SK-N-SH (cell line): Measurements from ENCODE around the gene RORB. TPM values are rescaled to one million over a fixed set of nuclear protein-coding genes. Genes with fewer than 3 reads are reported as not detected.

Experiments used
- CTCF ChIA-PET: fragments of 300-600, 350-600 bp; formaldehyde crosslinking; extraction: SDS; loops from one replicate; lab custom pipeline; 2021; lab: Yijun Ruan, JAX
- POLR2A ChIA-PET: fragments of 350-600 bp; sonication (Branson Sonifier 250); formaldehyde crosslinking; extraction: SDS; loops from one replicate; lab custom pipeline; 2020; ENCODE audit warnings: antibody characterized with exemption, inconsistent platforms; lab: Yijun Ruan, JAX
- DNase-seq: peaks from one replicate; pipeline ENCODE4 v3.0.0; 2012
- H2AFZ ChIP-seq: fragments of 200-600 bp; sonication (generic); 2 replicates; pipeline ENCODE4 v1.8.1; 2016; ENCODE audit warnings: antibody characterized with exemption, mild to moderate bottlenecking, low read depth
- H3F3A ChIP-seq: fragments of 200-600 bp; sonication (generic); replicated peaks from 2 replicates; pipeline ENCODE3; 2016; ENCODE audit warnings: antibody characterized with exemption, mild to moderate bottlenecking; ENCODE audit not compliant: insufficient read depth
- H3K27ac ChIP-seq, 2 experiments: fragments of 200-500 bp in 1 of 2; fragments of 200-600 bp in 1 of 2; sonication (Bioruptor generic) in 1 of 2; sonication (generic), shearing (Covaris generic) in 1 of 2; 2 replicates each; pipeline versions ENCODE4 v1.5.1 to v1.6.1; 2014 to 2016; ENCODE audit warnings: low read depth in 2 of 2, inconsistent platforms in 1 of 2, low read length in 1 of 2, mild to moderate bottlenecking in 1 of 2, mixed read lengths in 1 of 2
- H3K27me3 ChIP-seq: fragments of 200-600 bp; sonication (generic), shearing (Covaris generic); 2 replicates; pipeline ENCODE4 v1.6.1; 2016; ENCODE audit warnings: mixed run types; ENCODE audit not compliant: insufficient read depth
- H3K36me3 ChIP-seq, 2 experiments: fragments of 200-500 bp in 1 of 2; fragments of 200-600 bp in 1 of 2; sonication (Bioruptor generic) in 1 of 2; sonication (generic) in 1 of 2; replicated peaks in 1 of 2; 2 replicates each; pipeline versions ENCODE3 to v1.5.1; 2014 to 2016; ENCODE audit warnings: low read length in 1 of 2, mild to moderate bottlenecking in 1 of 2; ENCODE audit not compliant: insufficient read depth in 2 of 2, control insufficient read depth in 1 of 2
- H3K4me1 ChIP-seq, 2 experiments: fragments of 200-500 bp in 1 of 2; fragments of 200-600 bp in 1 of 2; sonication (Bioruptor generic) in 1 of 2; sonication (generic), shearing (Covaris generic) in 1 of 2; 2 replicates each; pipeline versions ENCODE4 v1.5.1 to v1.6.1; 2014 to 2016; ENCODE audit warnings: low read depth in 1 of 2, low read length in 1 of 2, mixed run types in 1 of 2; ENCODE audit not compliant: insufficient read depth in 2 of 2, control insufficient read depth in 1 of 2
- H3K4me2 ChIP-seq: fragments of 200-600 bp; sonication (generic), shearing (Covaris generic); 2 replicates; pipeline ENCODE4 v1.6.1; 2017; ENCODE audit warnings: mixed run types
- H3K4me3 ChIP-seq, 2 experiments: fragments of 200-500 bp in 1 of 2; fragments of 200-600 bp in 1 of 2; sonication (Bioruptor generic) in 1 of 2; sonication (generic), shearing (Covaris generic) in 1 of 2; 2 replicates each; pipeline versions ENCODE4 v1.5.1 to v1.8.1; 2014 to 2016; ENCODE audit warnings: low read depth in 2 of 2, inconsistent platforms in 1 of 2, low read length in 1 of 2, mild to moderate bottlenecking in 1 of 2, mixed read lengths in 1 of 2, moderate library complexity in 1 of 2
- H3K79me2 ChIP-seq: fragments of 200-600 bp; sonication (generic); 2 replicates; pipeline ENCODE4 v1.8.1; 2017; ENCODE audit warnings: mild to moderate bottlenecking; ENCODE audit not compliant: insufficient read depth
- H3K9ac ChIP-seq: fragments of 200-600 bp; sonication (generic); 2 replicates; pipeline ENCODE4 v1.6.1; 2017; ENCODE audit warnings: mixed run types
- H3K9me2 ChIP-seq: fragments of 200-600 bp; sonication (generic); 2 replicates; pipeline ENCODE4 v1.6.1; 2017; ENCODE audit warnings: mixed run types
- H3K9me3 ChIP-seq: fragments of 200-600 bp; sonication (generic); 2 replicates; pipeline ENCODE4 v1.6.1; 2017; ENCODE audit warnings: mixed run types, mild to moderate bottlenecking, moderate library complexity
- H4K20me1 ChIP-seq: fragments of 200-600 bp; sonication (generic); 2 replicates; pipeline ENCODE4 v1.6.1; 2017; ENCODE audit warnings: mild to moderate bottlenecking, mixed run types; ENCODE audit not compliant: insufficient read depth
- ELF1 ChIP-seq: IDR thresholded peaks from 2 replicates; pipeline ENCODE4 v1.4.0; 2012
- EP300 ChIP-seq, 2 experiments: IDR thresholded peaks; 2 replicates each; pipeline versions ENCODE4 v1.4.0 to v1.6.1; 2012; ENCODE audit warnings: borderline replicate concordance in 1 of 2, low read depth in 1 of 2, low read length in 1 of 2
- EZH2phosphoT487 ChIP-seq: fragments of 200-600 bp; sonication (generic); IDR thresholded peaks from 2 replicates; pipeline ENCODE4 v1.6.1; 2017; ENCODE audit warnings: low read depth, mixed run types, mild to moderate bottlenecking, antibody characterized with exemption, moderate library complexity, borderline replicate concordance
- FOXJ3 ChIP-seq: sonication (generic); formaldehyde crosslinking; IDR thresholded peaks from 2 replicates; pipeline ENCODE4 v1.5.1; 2020; ENCODE audit warnings: mild to moderate bottlenecking, missing genetic modification reagents
- FOXM1 ChIP-seq: IDR thresholded peaks from 2 replicates; pipeline ENCODE4 v1.4.0; 2012; ENCODE audit warnings: low read depth, mild to moderate bottlenecking
- GABPA ChIP-seq: IDR thresholded peaks from 2 replicates; pipeline ENCODE4 v1.4.0; 2012; ENCODE audit warnings: low read depth, mild to moderate bottlenecking
- MEF2A ChIP-seq: IDR thresholded peaks from 2 replicates; pipeline ENCODE4 v1.4.0; 2012; ENCODE audit warnings: low read depth, borderline replicate concordance
- MXI1 ChIP-seq: IDR thresholded peaks from 2 replicates; pipeline ENCODE4 v1.6.1; 2012; ENCODE audit warnings: mild to moderate bottlenecking, low read depth, low read length, improper control_type of control experiment
- NFIC ChIP-seq: IDR thresholded peaks from 2 replicates; pipeline ENCODE4 v1.4.0; 2012; ENCODE audit warnings: borderline replicate concordance
- NRF1 ChIP-seq: IDR thresholded peaks from 2 replicates; pipeline ENCODE4 v1.6.1; 2012; ENCODE audit warnings: low read depth, mild to moderate bottlenecking, low read length
- RCOR1 ChIP-seq: fragments of 150-350 bp; IDR thresholded peaks from 2 replicates; pipeline ENCODE4 v1.6.1; 2017; ENCODE audit warnings: antibody characterized with exemption, low read length
- REST ChIP-seq: IDR thresholded peaks from 2 replicates; pipeline ENCODE4 v1.6.1; 2012; ENCODE audit warnings: mild to moderate bottlenecking, low read depth, low read length, moderate library complexity
- RXRA ChIP-seq: IDR thresholded peaks from 2 replicates; pipeline ENCODE4 v1.4.0; 2012; ENCODE audit warnings: low read depth, mild to moderate bottlenecking, borderline replicate concordance
- TEAD4 ChIP-seq: IDR thresholded peaks from 2 replicates; pipeline ENCODE4 v1.4.0; 2012; ENCODE audit warnings: mild to moderate bottlenecking, borderline replicate concordance; ENCODE audit not compliant: insufficient read depth
- USF1 ChIP-seq: IDR thresholded peaks from 2 replicates; pipeline ENCODE4 v1.4.0; 2012; ENCODE audit warnings: low read depth, borderline replicate concordance
- YY1 ChIP-seq: IDR thresholded peaks from 2 replicates; pipeline ENCODE4 v1.4.0; 2012; ENCODE audit warnings: low read depth, mild to moderate bottlenecking
- WGBS: methylation state at CpG from one replicate; pipeline ENCODE4 v1.1.6; 2017; ENCODE audit warnings: low lambda C conversion rate; 5-methylcytosine and 5-hydroxymethylcytosine counted together
- polyA plus RNA-seq, 3 experiments: library from polyadenylated mRNA; depleted of rRNA; stranded (reverse); fragments of >200 nt; gene quantifications; 2 replicates each; pipeline ENCODE4 v1.2.3, GENCODE V29; 2012

Gene RORB
- polyA plus RNA-seq, 1 of the 3 experiments (the other 2 are of a cell fraction), result 0.13 TPM

- H3K79me2 ChIP-seq, result no peaks in the 10 kb centered on the region
- H3K27me3 ChIP-seq, result peaks cover 30% of the 10 kb centered on the region
- H3K9ac ChIP-seq, result no peak overlapping the region
- peak overlapping the region in 1 of 2 experiments; percentile 58; a peak in 1 of 4 replicates for H3K27ac ChIP-seq
- no peaks in the 10 kb centered on the region for H4K20me1 ChIP-seq
- ChIA-PET POLR2A (no interaction called here), CTCF (interaction anchor here (0.9 kb wide), 1 partner anchor 33 kb away, joined by 3 read pairs; no protein-coding TSS in a partner anchor)
- H3K4me1 ChIP-seq, result peaks cover 0 to 4% of the 10 kb centered on the region in 2 experiments; a peak in 2 of 4 replicates
- no peak overlapping the region for H3K4me3 ChIP-seq
- TF ChIP-seq YY1 (no peak), FOXJ3 (CRISPR knock-in tag) (no peak), ELF1 (no peak), MXI1 (peak; percentile 12; the same call in 1 of the 2 replicates), EZH2phosphoT487 (no peak)
- H3K9me3 ChIP-seq, result no peaks in the 10 kb centered on the region
- no peaks in the 10 kb centered on the region for H3K36me3 ChIP-seq
- DNase-seq, result no peak
- no peak overlapping the region for H2AFZ ChIP-seq
- no peaks in the 10 kb centered on the region for H3K9me2 ChIP-seq
- H3K4me2 ChIP-seq, result no peak overlapping the region
- 75% methylated on average over 3 of the region's 3 CpGs for WGBS
- no peaks in the 10 kb centered on the region for H3F3A ChIP-seq
Observed at GRCh38 chr9:74503666-74504065, 6.5 kb downstream of the RORB start.

GRCh38 chr9:74511333-74511732 is 14.2 kb downstream of the RORB start:
- H3K4me2 ChIP-seq, result no peak overlapping the region
- POLR2A ChIA-PET, result no interaction called here
- H3K27ac ChIP-seq, result no peak overlapping the region
- no peaks in the 10 kb centered on the region; a peak in 2 of 4 replicates for H3K4me1 ChIP-seq
- CTCF ChIA-PET, result no interaction called here
- no peaks in the 10 kb centered on the region for H3K27me3 ChIP-seq
- H3K36me3 ChIP-seq, result no peaks in the 10 kb centered on the region
- WGBS, result 60% methylated on average over 2 of the region's 2 CpGs
- TF ChIP-seq TEAD4, result no peak
- TF ChIP-seq REST, result no peak
- no peaks in the 10 kb centered on the region for H3K9me2 ChIP-seq
- no peak overlapping the region for H3K9ac ChIP-seq
- H3F3A ChIP-seq, result no peaks in the 10 kb centered on the region
- H4K20me1 ChIP-seq, result no peaks in the 10 kb centered on the region
- DNase-seq, result no peak
- no peaks in the 10 kb centered on the region for H3K9me3 ChIP-seq
- H3K79me2 ChIP-seq, result no peaks in the 10 kb centered on the region
- H3K4me3 ChIP-seq, result no peak overlapping the region
- H2AFZ ChIP-seq, result no peak overlapping the region

- no peak overlapping the region for H3K4me3 ChIP-seq
- H3K4me1 ChIP-seq, result no peaks in the 10 kb centered on the region; a peak in 2 of 4 replicates
- H3K4me2 ChIP-seq, result no peak overlapping the region
- no peak overlapping the region for H2AFZ ChIP-seq
- no peaks in the 10 kb centered on the region for H3F3A ChIP-seq
- H3K79me2 ChIP-seq, result no peaks in the 10 kb centered on the region
- H3K27ac ChIP-seq, result no peak overlapping the region
- TF ChIP-seq RXRA (no peak), EP300 (IDR thresholded peaks at IDR 0.05; ENCODE audit: borderline replicate concordance in 1 of 2, low read depth in 1 of 2, low read length in 1 of 2) (no peak), NRF1 (no peak), FOXM1 (no peak), USF1 (no peak), GABPA (no peak), NFIC (no peak), MEF2A (no peak), RCOR1 (no peak), EZH2phosphoT487 (no peak), MXI1 (no peak)
- ChIA-PET CTCF (no interaction called here), POLR2A (no interaction called here)
- no peaks in the 10 kb centered on the region for H3K36me3 ChIP-seq
- no peak for DNase-seq
- 59% methylated on average over 1 of the region's 1 CpG for WGBS
- no peaks in the 10 kb centered on the region for H3K27me3 ChIP-seq
- no peak overlapping the region for H3K9ac ChIP-seq
- no peaks in the 10 kb centered on the region for H3K9me3 ChIP-seq
- no peaks in the 10 kb centered on the region for H4K20me1 ChIP-seq
- H3K9me2 ChIP-seq, result no peaks in the 10 kb centered on the region
Observed at GRCh38 chr9:74512416-74512815, 15.3 kb downstream of the RORB start.
